Measurements from ENCODE around the gene MYOM1.

GRCh38 chr18:3135536-3135935 is 84.2 kb downstream of the MYOM1 start:
- no peak for TF ChIP-seq POLR2A (IDR thresholded peaks at IDR 0.05)
- no peak for TF ChIP-seq POLR2AphosphoS5 (IDR thresholded peaks at IDR 0.05)

Data from spleen (tissue), 3 donors.